ENCODE results near the gene PNPLA5. TPM values are rescaled to one million over a fixed set of nuclear protein-coding genes. Genes with fewer than 3 reads are reported as not detected.

PNPLA5 gene
- total RNA-seq, 1 donor from 2014 or later, result not detected

- Mint-ChIP-seq H3K27me3 (peaks cover 56% of the 10 kb centered on the region), H3K4me1 (ENCODE audit: unreplicated experiment) (no peaks in the 10 kb centered on the region), H3K36me3 (no peaks in the 10 kb centered on the region), H3K27ac (no peak overlapping the region), H3K4me3 (no peak overlapping the region), H3K9me3 (no peaks in the 10 kb centered on the region)
- TF ChIP-seq CTCF (conservative IDR thresholded peaks at IDR 0.05), result no peak
- no peak for DNase-seq (ENCODE audit: extremely low spot score, unreplicated experiment)
Observed at GRCh38 chr22:43867839-43868635, 23.8 kb downstream of the PNPLA5 start.

- H3K27me3 Mint-ChIP-seq, result peaks cover 48% of the 10 kb centered on the region
- H3K4me1 Mint-ChIP-seq (ENCODE audit: unreplicated experiment), result peaks cover 5% of the 10 kb centered on the region
- peak overlapping the region; percentile 87 for H3K4me3 Mint-ChIP-seq
- no peaks in the 10 kb centered on the region for H3K9me3 Mint-ChIP-seq
- no peak for DNase-seq (ENCODE audit: extremely low spot score, unreplicated experiment)
- no peaks in the 10 kb centered on the region for H3K36me3 Mint-ChIP-seq
- H3K27ac Mint-ChIP-seq, result peak overlapping the region; percentile 86
- TF ChIP-seq CTCF (conservative IDR thresholded peaks at IDR 0.05), result no peak
Observed at GRCh38 chr22:43862882-43863202, 29.0 kb downstream of the PNPLA5 start.

- no peaks in the 10 kb centered on the region for H3K36me3 Mint-ChIP-seq
- no peak for TF ChIP-seq CTCF (conservative IDR thresholded peaks at IDR 0.05)
- peak within 1 kb of the TSS; percentile 86 for H3K27ac Mint-ChIP-seq
- H3K4me1 Mint-ChIP-seq (ENCODE audit: unreplicated experiment), result peaks cover 5% of the 10 kb centered on the region
- H3K4me3 Mint-ChIP-seq, result peak within 1 kb of the TSS; percentile 87
- DNase-seq (ENCODE audit: extremely low spot score, unreplicated experiment), result no peak
- H3K9me3 Mint-ChIP-seq, result no peaks in the 10 kb centered on the region
- H3K27me3 Mint-ChIP-seq, result peaks cover 43% of the 10 kb centered on the region
Observed at GRCh38 chr22:43862074-43862881, 29.5 kb downstream of the PNPLA5 start, which contains the start of gene SULT4A1. TSS of gene SULT4A1 (minus strand) at chr22:43862513. CDS start at chr22:43862382, 131 bp downstream.

- H3K27ac Mint-ChIP-seq, result peak overlapping the region; percentile 82
- no peak for TF ChIP-seq CTCF (conservative IDR thresholded peaks at IDR 0.05)
- H3K4me3 Mint-ChIP-seq, result peak overlapping the region; percentile 84
- peaks cover 43% of the 10 kb centered on the region for H3K27me3 Mint-ChIP-seq
- H3K36me3 Mint-ChIP-seq, result no peaks in the 10 kb centered on the region
- DNase-seq (ENCODE audit: extremely low spot score, unreplicated experiment), result no peak
- peaks cover 5% of the 10 kb centered on the region for H3K9me3 Mint-ChIP-seq
- H3K4me1 Mint-ChIP-seq (ENCODE audit: unreplicated experiment), result peaks cover 5% of the 10 kb centered on the region
Observed at GRCh38 chr22:43861529-43861928, 30.3 kb downstream of the PNPLA5 start.

GRCh38 chr22:43860831-43861230 lies 31.0 kb downstream of the PNPLA5 start:
- Mint-ChIP-seq H3K9me3 (peaks cover 5% of the 10 kb centered on the region), H3K4me3 (peak overlapping the region; percentile 84), H3K27ac (peak overlapping the region; percentile 82), H3K27me3 (peaks cover 39% of the 10 kb centered on the region), H3K4me1 (ENCODE audit: unreplicated experiment) (peaks cover 5% of the 10 kb centered on the region), H3K36me3 (no peaks in the 10 kb centered on the region)
- no peak for DNase-seq (ENCODE audit: extremely low spot score, unreplicated experiment)
- TF ChIP-seq CTCF (conservative IDR thresholded peaks at IDR 0.05), result no peak

Measured in type B pancreatic cell (in vitro differentiated cells).